Fibroblast of lung (primary cell): ENCODE data around the gene CAMK2B.

Experiments
- CTCF ChIP-seq, 2 donors: IDR thresholded peaks in 1 of 2; conservative IDR thresholded peaks in 1 of 2; 1 replicate in 1 of 2; 2 replicates in 1 of 2; pipeline ENCODE4 v1.5.1; 2011 to 2012; ENCODE audit warnings: low read length in 2 of 2, control low read depth in 1 of 2, inconsistent platforms in 1 of 2, low read depth in 1 of 2, mild to moderate bottlenecking in 1 of 2
- EZH2 ChIP-seq: IDR thresholded peaks from 2 replicates; pipeline ENCODE4 v1.5.1; 2012; ENCODE audit warnings: low read length, control low read depth, mild to moderate bottlenecking; ENCODE audit errors: missing control alignments

- TF ChIP-seq CTCF (conservative IDR thresholded peaks at IDR 0.05 in 1 of 2, IDR thresholded peaks at IDR 0.05 in 1 of 2; ENCODE audit: low read depth in 1 of 2, low read length in 2 of 2) (no peak), EZH2 (no peak)
Observed at GRCh38 chr7:44239361-44239760, 86.0 kb downstream of the CAMK2B start.
